HepG2 (cell line): ENCODE results near the gene INO80B. TPM values are rescaled to one million over a fixed set of nuclear protein-coding genes. Genes with fewer than 3 reads are reported as not detected.
A peak's percentile ranks its signal among the peaks of the same experiment; 100 is the strongest.

Experiments used
- AKAP8 ChIP-seq: sonication (generic); formaldehyde crosslinking; IDR thresholded peaks from 2 replicates; pipeline ENCODE4 v1.5.1; 2020; ENCODE audit warnings: mild to moderate bottlenecking, missing genetic modification reagents
- ARHGAP35 ChIP-seq: sonication (generic); formaldehyde crosslinking; IDR thresholded peaks from 2 replicates; pipeline ENCODE4 v1.9.0; 2022; ENCODE audit warnings: mild to moderate bottlenecking, inconsistent platforms, moderate library complexity, missing genetic modification reagents, borderline replicate concordance
- ARID3A ChIP-seq: IDR thresholded peaks from 2 replicates; pipeline ENCODE4 v1.6.1; 2012; ENCODE audit warnings: low read depth, low read length, improper control_type of control experiment
- ATF5 ChIP-seq: sonication (generic); formaldehyde crosslinking; IDR thresholded peaks from 2 replicates; pipeline ENCODE4 v1.4.0; 2020; ENCODE audit warnings: mild to moderate bottlenecking, low read depth, missing genetic modification reagents
- BRD4 ChIP-seq: sonication (generic); formaldehyde crosslinking; IDR thresholded peaks from 2 replicates; pipeline ENCODE4 v1.4.0; 2020; ENCODE audit warnings: missing genetic modification reagents
- CBFB ChIP-seq: sonication (generic); formaldehyde crosslinking; IDR thresholded peaks from 2 replicates; pipeline ENCODE4 v1.4.0; 2020; ENCODE audit warnings: missing genetic modification reagents
- CC2D1A ChIP-seq: sonication (generic); formaldehyde crosslinking; IDR thresholded peaks from 2 replicates; pipeline ENCODE4 v1.8.1; 2023; ENCODE audit warnings: mild to moderate bottlenecking, missing genetic modification reagents
- ELF1 ChIP-seq: sonication (generic); formaldehyde crosslinking; IDR thresholded peaks from 2 replicates; pipeline ENCODE4 v1.4.0; 2020; ENCODE audit warnings: missing genetic modification reagents
- KLF6 ChIP-seq: IDR thresholded peaks from 2 replicates; pipeline ENCODE4 v1.8.0; 2016; ENCODE audit warnings: missing biosample characterization, missing genetic modification reagents
- KLF9 ChIP-seq: IDR thresholded peaks from 2 replicates; pipeline ENCODE4 v1.6.1; 2016; ENCODE audit warnings: low read depth
- MAX ChIP-seq: IDR thresholded peaks from 2 replicates; pipeline ENCODE4 v1.6.1; 2012; ENCODE audit warnings: inconsistent platforms
- MAZ ChIP-seq, 2 experiments: sonication (generic) in 1 of 2; formaldehyde crosslinking in 1 of 2; IDR thresholded peaks; 2 replicates each; pipeline versions ENCODE4 v1.5.0 to v1.6.1; 2012 to 2020; ENCODE audit warnings: low read depth in 2 of 2, mild to moderate bottlenecking in 2 of 2, borderline replicate concordance in 1 of 2, improper control_type of control experiment in 1 of 2, low read length in 1 of 2, missing genetic modification reagents in 1 of 2, moderate library complexity in 1 of 2
- NR2F1 ChIP-seq, 2 experiments: fragments of 450-650 bp in 1 of 2; formaldehyde crosslinking in 1 of 2; IDR thresholded peaks; 2 replicates each; pipeline versions ENCODE4 v1.5.0 to v1.6.1; 2016 to 2020; ENCODE audit warnings: mild to moderate bottlenecking in 1 of 2, missing compliant biosample characterization in 1 of 2, missing genetic modification reagents in 1 of 2, moderate library complexity in 1 of 2
- RELA ChIP-seq: sonication (generic); formaldehyde crosslinking; IDR thresholded peaks from 2 replicates; pipeline ENCODE4 v1.4.0; 2020; ENCODE audit warnings: missing genetic modification reagents
- SMAD9 ChIP-seq: sonication (generic); formaldehyde crosslinking; IDR thresholded peaks from 2 replicates; pipeline ENCODE4 v1.5.1; 2020; ENCODE audit warnings: mild to moderate bottlenecking, missing genetic modification reagents
- ZBTB21 ChIP-seq: sonication (generic); formaldehyde crosslinking; IDR thresholded peaks from 2 replicates; pipeline ENCODE4 v1.4.0; 2020; ENCODE audit warnings: missing genetic modification reagents
- ZBTB26 ChIP-seq: IDR thresholded peaks from 2 replicates; pipeline ENCODE4 v1.6.1; 2016; ENCODE audit warnings: missing compliant biosample characterization, missing genetic modification reagents, borderline replicate concordance
- ZNF274 ChIP-seq: sonication (generic); formaldehyde crosslinking; IDR thresholded peaks from 2 replicates; pipeline ENCODE4 v1.5.1; 2020; ENCODE audit warnings: mild to moderate bottlenecking, missing genetic modification reagents
- ZNF431 ChIP-seq: sonication (generic); formaldehyde crosslinking; IDR thresholded peaks from 2 replicates; pipeline ENCODE4 v1.9.0; 2022; ENCODE audit warnings: missing genetic modification reagents, low read depth, mild to moderate bottlenecking, borderline replicate concordance
- ZNF557 ChIP-seq: sonication (generic); formaldehyde crosslinking; IDR thresholded peaks from 2 replicates; pipeline ENCODE4 v1.4.0; 2020; ENCODE audit warnings: missing genetic modification reagents
- ZNF691 ChIP-seq: sonication (generic); formaldehyde crosslinking; IDR thresholded peaks from 2 replicates; pipeline ENCODE4 v1.4.0; 2020; ENCODE audit warnings: missing genetic modification reagents, low read depth, mild to moderate bottlenecking, borderline replicate concordance
- ZSCAN20 ChIP-seq: sonication (generic); formaldehyde crosslinking; IDR thresholded peaks from 2 replicates; pipeline ENCODE4 v1.4.0; 2020; ENCODE audit warnings: missing genetic modification reagents, mild to moderate bottlenecking, borderline replicate concordance
- ZSCAN21 ChIP-seq: sonication (generic); formaldehyde crosslinking; IDR thresholded peaks from 2 replicates; pipeline ENCODE4 v1.8.0; 2022; ENCODE audit warnings: mild to moderate bottlenecking, missing genetic modification reagents, moderate library complexity, borderline replicate concordance
- ZSCAN5A ChIP-seq: sonication (generic); formaldehyde crosslinking; IDR thresholded peaks from 2 replicates; pipeline ENCODE4 v1.8.0; 2022; ENCODE audit warnings: mild to moderate bottlenecking, missing genetic modification reagents, borderline replicate concordance
- polyA plus RNA-seq, 8 experiments: library from polyadenylated mRNA; depleted of rRNA in 3 of 8; stranded (reverse) in 7 of 8; unstranded in 1 of 8; fragments of >200 nt; fragmentation: Illumina TruSeq in 4 of 8; extraction: Trizol in 4 of 8; gene quantifications; 2 replicates each; pipeline versions ENCODE4 v1.2.1 to v1.2.3, GENCODE V29; 2011 to 2016; ENCODE audit warnings: low read depth in 4 of 8, missing spikeins in 1 of 8, mixed read lengths in 1 of 8; ENCODE audit not compliant: insufficient read depth in 1 of 8
- total RNA-seq, 5 experiments: library from RNA; depleted of rRNA; stranded (reverse); fragments of >200 nt; fragmentation: Illumina TruSeq; extraction: Trizol; gene quantifications; 2 replicates each; pipeline ENCODE4 v1.2.3, GENCODE V29; 2016; ENCODE audit warnings: low read depth in 1 of 5

The INO80B gene
- total and polyA plus RNA-seq, 2 of the 13 experiments (the other 11 are each of a cell fraction or from before 2014, with no cell fraction given), result 6.2 to 14.5 TPM

- TF ChIP-seq ARID3A (no peak), RELA (CRISPR knock-in tag) (no peak), ATF5 (CRISPR knock-in tag) (no peak), KLF6 (CRISPR knock-in tag) (no peak), ARHGAP35 (CRISPR knock-in tag) (0 out of 2 replicates have a peak, but pooled peaks have one; percentile 13), ZSCAN21 (CRISPR knock-in tag) (peak; percentile 69; the same call in 1 of the 2 replicates), ZSCAN5A (no peak), MAZ (IDR thresholded peaks at IDR 0.05; ENCODE audit: borderline replicate concordance, low read depth, low read length) (peak; percentile 60; the same call in 1 of the 2 replicates), MAZ (CRISPR knock-in tag; IDR thresholded peaks at IDR 0.05; ENCODE audit: low read depth) (0 out of 2 replicates have a peak, but pooled peaks have one; percentile 34), ZBTB21 (CRISPR knock-in tag) (no peak), ELF1 (CRISPR knock-in tag) (peak; percentile 50), MAX (peak; percentile 34; the same call in 1 of the 2 replicates), KLF9 (CRISPR knock-in tag) (0 out of 2 replicates have a peak, but pooled peaks have one; percentile 3), ZNF691 (no peak), CBFB (CRISPR knock-in tag) (no peak), SMAD9 (CRISPR knock-in tag) (no peak), ZNF557 (CRISPR knock-in tag) (no peak), ZSCAN20 (CRISPR knock-in tag) (no peak), NR2F1 (CRISPR knock-in tag; IDR thresholded peaks at IDR 0.05) (0 out of 4 replicates have a peak, but pooled peaks of 1 of the 2 experiments have one; percentile 4), ZBTB26 (CRISPR knock-in tag) (peak; percentile 11; the same call in 1 of the 2 replicates), CC2D1A (CRISPR knock-in tag) (no peak), ZNF431 (CRISPR knock-in tag) (0 out of 2 replicates have a peak, but pooled peaks have one; percentile 54), ZNF274 (CRISPR knock-in tag) (peak; percentile 9; the same call in 1 of the 2 replicates), AKAP8 (no peak), BRD4 (CRISPR knock-in tag) (no peak)
Measured at GRCh38 chr2:74457129-74457548, 2.3 kb downstream of the INO80B start (continued).
